HG03135 (cell line): ENCODE results near the gene TMEM125.

Source experiments
- ATAC-seq: cut with Tn5 transposase; IDR thresholded peaks from one replicate; pipeline ENCODE4 v1.9.1; 2021; ENCODE audit warnings: mild to moderate bottlenecking, moderate library complexity; ENCODE audit not compliant: unreplicated experiment

The TMEM125 gene

GRCh38 chr1:43307458-43308158 is 37.8 kb downstream of the TMEM125 start:
- ATAC-seq, result no peak

DNA sequence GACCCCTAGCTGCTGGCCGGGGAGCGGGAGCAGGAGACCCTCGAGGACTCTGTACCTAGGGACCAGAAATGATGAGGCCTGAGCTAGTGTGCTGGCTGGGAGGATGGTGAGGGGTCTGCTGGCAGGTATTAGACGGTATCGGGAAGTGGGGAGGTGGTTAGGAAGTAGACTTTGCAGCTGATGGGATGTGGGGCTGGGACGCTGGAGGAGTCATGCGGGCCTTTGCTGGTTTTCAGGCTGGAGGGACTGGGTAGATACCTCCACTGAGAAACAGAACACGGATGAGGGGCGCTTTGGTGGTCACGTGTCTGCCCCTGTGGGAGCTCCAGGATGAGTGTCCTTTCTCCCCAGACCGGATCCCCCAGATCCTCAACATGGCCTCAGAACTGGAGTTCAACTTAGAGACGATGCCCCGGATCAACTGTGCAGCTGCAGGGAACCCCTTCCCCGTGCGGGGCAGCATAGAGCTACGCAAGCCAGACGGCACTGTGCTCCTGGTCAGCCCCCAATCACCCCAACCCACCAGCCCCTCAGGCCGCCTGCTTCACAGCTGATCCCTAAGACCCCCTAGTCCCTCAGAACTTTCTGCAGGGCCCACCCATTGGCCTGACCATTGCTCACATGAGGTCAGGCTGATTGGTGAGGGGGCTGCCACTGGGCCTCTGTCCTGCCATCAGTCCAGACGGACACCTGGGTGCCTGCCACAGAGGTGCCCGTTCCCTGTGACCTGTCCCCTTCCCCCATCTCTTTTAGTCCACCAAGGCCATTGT is 39.0 kb downstream of the TMEM125 start:
- ATAC-seq, result no peak

GRCh38 chr1:43309405-43310025 is 39.7 kb downstream of the TMEM125 start:
- no peak for ATAC-seq

DNA sequence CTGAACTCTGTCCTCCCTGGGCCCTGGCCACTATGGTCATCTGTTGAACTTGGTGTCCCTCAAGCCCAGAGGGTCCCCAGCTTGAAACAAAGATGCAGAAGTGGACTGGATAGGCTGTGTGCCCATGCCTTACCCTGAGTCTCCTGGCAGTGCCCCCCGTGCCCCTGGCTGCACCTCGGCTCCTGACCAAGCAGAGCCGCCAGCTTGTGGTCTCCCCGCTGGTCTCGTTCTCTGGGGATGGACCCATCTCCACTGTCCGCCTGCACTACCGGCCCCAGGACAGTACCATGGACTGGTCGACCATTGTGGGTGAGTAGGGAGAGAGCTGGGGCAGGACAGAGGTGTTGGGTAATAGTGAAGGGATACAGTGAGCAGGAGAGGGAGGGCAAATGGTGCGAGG is 41.7 kb downstream of the TMEM125 start:
- no peak for ATAC-seq

DNA sequence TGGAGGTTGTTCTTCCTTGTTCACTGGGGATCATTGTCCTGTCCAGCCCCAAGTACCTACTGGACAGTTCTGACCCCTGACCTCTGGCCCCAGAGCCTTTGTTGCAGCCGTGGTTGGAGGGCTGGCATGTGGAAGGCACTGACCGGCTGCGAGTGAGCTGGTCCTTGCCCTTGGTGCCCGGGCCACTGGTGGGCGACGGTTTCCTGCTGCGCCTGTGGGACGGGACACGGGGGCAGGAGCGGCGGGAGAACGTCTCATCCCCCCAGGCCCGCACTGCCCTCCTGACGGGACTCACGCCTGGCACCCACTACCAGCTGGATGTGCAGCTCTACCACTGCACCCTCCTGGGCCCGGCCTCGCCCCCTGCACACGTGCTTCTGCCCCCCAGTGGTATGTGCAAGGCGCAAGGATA is 42.4 kb downstream of the TMEM125 start:
- no peak for ATAC-seq

GRCh38 chr1:43312663-43313515 is 43.1 kb downstream of the TMEM125 start:
- no peak for ATAC-seq

- no peak for ATAC-seq
Observed at GRCh38 chr1:43313771-43314170, 44.0 kb downstream of the TMEM125 start.

- ATAC-seq, result no peak
Observed at GRCh38 chr1:43314233-43314632, 44.5 kb downstream of the TMEM125 start.

GRCh38 chr1:43315481-43315880 is 45.7 kb downstream of the TMEM125 start:
- no peak for ATAC-seq

GRCh38 chr1:43315963-43316737 is 46.4 kb downstream of the TMEM125 start:
- no peak for ATAC-seq

- ATAC-seq, result no peak
Observed at GRCh38 chr1:43316738-43317520, 47.1 kb downstream of the TMEM125 start.

- no peak for ATAC-seq
Observed at GRCh38 chr1:43317817-43318471, 48.2 kb downstream of the TMEM125 start.

GRCh38 chr1:43318831-43319230 is 49.0 kb downstream of the TMEM125 start:
- no peak for ATAC-seq

GRCh38 chr1:43319288-43319687 is 49.5 kb downstream of the TMEM125 start:
- ATAC-seq, result no peak

GRCh38 chr1:43319766-43320165 is 50.0 kb downstream of the TMEM125 start:
- ATAC-seq, result no peak

DNA sequence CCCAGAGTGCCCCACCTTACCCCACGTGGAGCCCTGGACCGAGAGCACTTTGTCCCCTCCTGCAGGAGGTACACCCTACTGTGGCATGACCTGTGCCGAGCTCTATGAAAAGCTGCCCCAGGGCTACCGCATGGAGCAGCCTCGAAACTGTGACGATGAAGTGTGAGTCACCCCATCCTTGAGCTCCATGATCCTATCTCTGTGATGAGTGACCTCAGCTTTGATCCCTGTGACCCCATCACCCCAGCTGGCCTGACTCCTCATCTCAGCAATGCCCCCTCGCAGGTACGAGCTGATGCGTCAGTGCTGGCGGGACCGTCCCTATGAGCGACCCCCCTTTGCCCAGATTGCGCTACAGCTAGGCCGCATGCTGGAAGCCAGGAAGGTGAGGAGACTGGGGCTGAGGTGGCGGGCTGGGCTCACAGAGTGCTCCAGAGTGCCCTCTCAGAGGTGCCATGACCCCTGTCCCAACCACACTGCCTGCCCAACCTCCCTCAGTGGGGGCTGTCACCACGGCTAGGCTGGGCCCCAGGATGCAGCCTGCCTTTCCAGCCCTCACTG is 51.6 kb downstream of the TMEM125 start:
- no peak for ATAC-seq

- no peak for ATAC-seq
Observed at GRCh38 chr1:43322506-43322905, 52.7 kb downstream of the TMEM125 start.
